Superior temporal gyrus (tissue), 1 donor: ENCODE measurements around the gene BTNL2.
"Not testable (repeated sequence)": the region's sequence is repeated elsewhere in the genome, so short reads cannot be mapped to it uniquely, and the experiment has no call there.

Source experiments
- DNase-seq: peaks from one replicate; pipeline ENCODE4 v3.0.0-alpha.2; 2016; ENCODE audit errors: extremely low spot score

The BTNL2 gene

GRCh38 chr6:32367644-32368043 lies 39.3 kb downstream of the BTNL2 start:
- no peak for DNase-seq

- not testable (repeated sequence) for DNase-seq
Measured at GRCh38 chr6:32359225-32359624, 47.8 kb downstream of the BTNL2 start.

- not testable (repeated sequence) for DNase-seq
Measured at GRCh38 chr6:32358548-32358947, 48.4 kb downstream of the BTNL2 start.

DNA sequence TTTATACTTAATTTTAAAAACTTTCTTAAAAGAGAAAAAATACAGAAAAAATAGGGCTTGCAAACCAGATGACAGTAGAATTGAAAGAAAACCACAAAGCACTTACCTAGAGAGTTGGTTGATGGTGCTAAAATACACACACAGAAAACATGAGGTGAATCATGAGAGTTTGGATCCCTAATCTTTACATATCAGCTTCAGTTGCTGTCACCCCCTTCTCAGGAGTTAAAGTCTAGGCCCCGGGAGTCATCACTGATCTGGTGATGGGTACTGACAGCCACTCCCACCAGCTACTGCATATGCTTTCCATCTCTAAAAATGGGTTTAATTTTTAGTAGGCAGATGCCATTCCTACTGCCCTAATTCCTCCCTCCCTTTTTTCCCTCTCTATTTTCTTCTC lies 52.0 kb downstream of the BTNL2 start:
- no peak for DNase-seq

- no peak for DNase-seq
Measured at GRCh38 chr6:32353348-32353747, 53.6 kb downstream of the BTNL2 start.
